Esophagus muscularis mucosa (tissue), 4 donors: ENCODE data around the gene GNAO1. TPM values are rescaled to one million over a fixed set of nuclear protein-coding genes. Genes with fewer than 3 reads are reported as not detected.

Experiments used
- DNase-seq: peaks from one replicate; pipeline ENCODE4 v3.0.0-alpha.2; 2017; ENCODE audit errors: extremely low spot score
- H3K27ac ChIP-seq, 4 donors: fragments of 200-600 bp; sonication (generic); replicated peaks in 1 of 4; 1 replicate in 3 of 4; 2 replicates in 1 of 4; pipeline ENCODE4 v1.5.1; 2016 to 2019; ENCODE audit warnings: mild to moderate bottlenecking in 1 of 4
- H3K27me3 ChIP-seq, 4 donors: fragments of 200-600 bp; sonication (generic); one replicate each; pipeline versions ENCODE4 v1.5.1 to v1.6.0; 2016 to 2019
- H3K36me3 ChIP-seq, 4 donors: fragments of 200-600 bp; sonication (generic); one replicate each; pipeline ENCODE4 v1.5.1; 2016 to 2019
- H3K4me1 ChIP-seq, 4 donors: fragments of 200-600 bp; sonication (generic); one replicate each; pipeline ENCODE4 v1.5.1; 2016 to 2019
- H3K4me3 ChIP-seq, 4 donors: fragments of 200-600 bp; sonication (generic); 1 replicate in 2 of 4; 2 replicates in 2 of 4; pipeline ENCODE4 v1.5.1; 2016 to 2019; ENCODE audit warnings: mild to moderate bottlenecking in 4 of 4, moderate library complexity in 1 of 4
- H3K9me3 ChIP-seq, 4 donors: fragments of 200-600 bp; sonication (generic); 1 replicate in 3 of 4; 2 replicates in 1 of 4; pipeline ENCODE4 v1.5.1; 2016 to 2019
- CTCF ChIP-seq, 3 experiments: fragments of 200-600 bp in 2 of 3; fragments of 450-650 bp in 1 of 3; sonication (generic) in 2 of 3; IDR thresholded peaks; one replicate each; pipeline ENCODE4 v1.5.1; 2017 to 2019; ENCODE audit warnings: antibody characterized with exemption in 3 of 3, mild to moderate bottlenecking in 2 of 3, moderate library complexity in 1 of 3
- EP300 ChIP-seq: sonication (generic); formaldehyde crosslinking; IDR thresholded peaks from one replicate; pipeline ENCODE4 v1.6.1; 2017; ENCODE audit warnings: antibody characterized with exemption
- POLR2A ChIP-seq: fragments of 450-650 bp; IDR thresholded peaks from one replicate; pipeline ENCODE4 v1.6.1; 2017; ENCODE audit warnings: antibody characterized with exemption, moderate library complexity, mild to moderate bottlenecking, low read depth
- POLR2AphosphoS5 ChIP-seq, 2 donors: sonication (generic); formaldehyde crosslinking; IDR thresholded peaks; one replicate each; pipeline ENCODE4 v1.6.1; 2017; ENCODE audit warnings: antibody characterized with exemption in 2 of 2
- WGBS: methylation state at CpG from one replicate; pipeline ENCODE4 v1.1.5; 2018; 5-methylcytosine and 5-hydroxymethylcytosine counted together
- intact Hi-C: fragments of 100-400 bp; cut with DNase I; formaldehyde crosslinking; loops from one replicate; pipeline ENCODE4 v1.15.1; 2023
- total RNA-seq, 4 donors: library from RNA; depleted of rRNA; stranded (reverse); fragments of >200 nt; gene quantifications; one replicate each; pipeline versions ENCODE4 v1.1.0 to v1.2.1, GENCODE V29; 2016

Gene GNAO1
- total RNA-seq, 4 donors from 2014 or later = 2.1 to 6.8 (median 3.3) TPM

- 81% methylated on average over 12 of the region's 13 CpGs for WGBS
- H3K4me1 ChIP-seq = no peaks in the 10 kb centered on the region
- TF ChIP-seq POLR2A (no peak), EP300 (no peak), CTCF (IDR thresholded peaks at IDR 0.05) (no peak), POLR2AphosphoS5 (IDR thresholded peaks at IDR 0.05) (no peak)
Observed at GRCh38 chr16:56311208-56312027, 120.1 kb downstream of the GNAO1 start.

GRCh38 chr16:56312028-56312300, 120.7 kb downstream of the GNAO1 start:
- no peak overlapping the region for H3K27ac ChIP-seq
- H3K27me3 ChIP-seq = no peaks in the 10 kb centered on the region
- H3K9me3 ChIP-seq = no peaks in the 10 kb centered on the region
- H3K36me3 ChIP-seq = no peaks in the 10 kb centered on the region
- TF ChIP-seq CTCF (IDR thresholded peaks at IDR 0.05) (no peak), POLR2A (no peak), EP300 (no peak), POLR2AphosphoS5 (IDR thresholded peaks at IDR 0.05) (no peak)
- WGBS = 76% methylated on average over 6 of the region's 11 CpGs
- no peak for DNase-seq
- intact Hi-C loops = no loop called here
- H3K4me1 ChIP-seq = no peaks in the 10 kb centered on the region
- no peak overlapping the region for H3K4me3 ChIP-seq

More at GRCh38 chr16:56311208-56312027, 120.1 kb downstream of the GNAO1 start:
- Histone ChIP-seq H3K36me3 (no peaks in the 10 kb centered on the region), H3K27ac (no peak overlapping the region), H3K9me3 (no peaks in the 10 kb centered on the region), H3K27me3 (no peaks in the 10 kb centered on the region), H3K4me3 (no peak overlapping the region)
- DNase-seq = no peak
- intact Hi-C loops = no loop called here

- intact Hi-C loops = no loop called here
- Histone ChIP-seq H3K4me1 (no peaks in the 10 kb centered on the region), H3K27me3 (no peaks in the 10 kb centered on the region), H3K4me3 (no peak overlapping the region), H3K9me3 (no peaks in the 10 kb centered on the region), H3K36me3 (no peaks in the 10 kb centered on the region), H3K27ac (no peak overlapping the region)
- no peak for DNase-seq
- TF ChIP-seq POLR2A = no peak
- TF ChIP-seq EP300 = no peak
- WGBS = 86% methylated on average over 1 of the region's 7 CpGs
Observed at GRCh38 chr16:56312556-56312955, 121.3 kb downstream of the GNAO1 start.

GRCh38 chr16:56314244-56314850, 123.1 kb downstream of the GNAO1 start:
- intact Hi-C loops = no loop called here
- 84% methylated on average over 18 of the region's 18 CpGs for WGBS
- TF ChIP-seq CTCF (IDR thresholded peaks at IDR 0.05) (no peak), POLR2AphosphoS5 (IDR thresholded peaks at IDR 0.05) (no peak), EP300 (no peak), POLR2A (no peak)

GRCh38 chr16:56315955-56316354, 124.7 kb downstream of the GNAO1 start:
- intact Hi-C loops = loop anchor here (2.0 kb wide), 1 partner anchor 371 kb away; no protein-coding TSS in a partner anchor
- Histone ChIP-seq H3K4me1 (peaks cover 0 to 10% (median 7%) of the 10 kb centered on the region in 4 donors), H3K4me3 (no peak overlapping the region), H3K27me3 (peaks cover 0 to 5% (median 0%) of the 10 kb centered on the region in 4 donors), H3K9me3 (no peaks in the 10 kb centered on the region), H3K27ac (no peak overlapping the region), H3K36me3 (no peaks in the 10 kb centered on the region)
- TF ChIP-seq CTCF (IDR thresholded peaks at IDR 0.05) (no peak), EP300 (no peak)
- 94% methylated on average over 7 of the region's 7 CpGs for WGBS
- DNase-seq = no peak

More at GRCh38 chr16:56314244-56314850, 123.1 kb downstream of the GNAO1 start:
- H3K4me3 ChIP-seq = no peak overlapping the region
- peaks cover 0 to 10% (median 7%) of the 10 kb centered on the region in 4 donors for H3K4me1 ChIP-seq
- no peak overlapping the region for H3K27ac ChIP-seq
- no peaks in the 10 kb centered on the region for H3K36me3 ChIP-seq
- no peaks in the 10 kb centered on the region for H3K9me3 ChIP-seq
- no peak for DNase-seq
- peaks cover 0 to 5% (median 0%) of the 10 kb centered on the region in 4 donors for H3K27me3 ChIP-seq
